Measurements from ENCODE around the gene OR4S1. TPM values are rescaled to one million over a fixed set of nuclear protein-coding genes. Genes with fewer than 3 reads are reported as not detected.
"Not testable (repeated sequence)": the region's sequence is repeated elsewhere in the genome, so short reads cannot be mapped to it uniquely, and the experiment has no call there.

OR4S1 gene, protein sequence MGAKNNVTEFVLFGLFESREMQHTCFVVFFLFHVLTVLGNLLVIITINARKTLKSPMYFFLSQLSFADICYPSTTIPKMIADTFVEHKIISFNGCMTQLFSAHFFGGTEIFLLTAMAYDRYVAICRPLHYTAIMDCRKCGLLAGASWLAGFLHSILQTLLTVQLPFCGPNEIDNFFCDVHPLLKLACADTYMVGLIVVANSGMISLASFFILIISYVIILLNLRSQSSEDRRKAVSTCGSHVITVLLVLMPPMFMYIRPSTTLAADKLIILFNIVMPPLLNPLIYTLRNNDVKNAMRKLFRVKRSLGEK
- polyA plus RNA-seq (ENCODE audit: insufficient read length): not detected

DNA sequence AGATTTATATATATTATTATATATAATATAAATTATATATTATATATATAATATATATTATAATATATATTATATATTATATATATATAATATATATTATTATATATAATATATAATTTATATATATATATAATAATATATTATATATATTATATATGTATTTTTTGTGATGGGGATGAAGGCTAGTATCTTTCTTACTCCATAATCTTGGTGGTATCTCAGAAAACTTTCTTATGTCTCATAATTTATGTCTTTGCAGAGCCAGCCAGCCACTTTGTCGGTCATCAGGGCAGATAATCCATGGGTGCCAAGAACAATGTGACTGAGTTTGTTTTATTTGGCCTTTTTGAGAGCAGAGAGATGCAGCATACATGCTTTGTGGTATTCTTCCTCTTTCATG, at the start of gene OR4S1:
TSS of gene OR4S1 (plus strand) at position 301 of the 400 bp plus-strand sequence. CDS start at position 301, 0 bp downstream.
- DNase-seq (ENCODE audit: low read depth): no peak

DNA sequence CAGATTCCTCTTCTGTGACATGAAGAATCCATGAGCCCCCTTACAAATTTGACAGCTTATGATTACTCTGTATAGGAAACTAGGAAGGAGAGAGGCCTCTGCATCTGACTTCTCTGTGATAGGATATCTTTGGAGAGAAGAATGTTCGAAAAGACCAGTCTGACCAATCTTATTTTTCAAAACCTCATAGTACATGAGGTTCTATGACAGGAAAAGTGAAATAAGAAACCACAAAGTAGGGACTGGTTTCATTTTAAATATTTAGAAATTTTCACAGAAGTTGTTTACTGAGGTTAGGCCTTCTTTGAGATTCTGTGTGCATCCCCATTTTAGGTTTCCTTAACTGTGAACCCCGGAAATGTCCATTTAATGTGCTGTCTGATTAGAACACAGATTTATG, 44.4 kb upstream of the OR4S1 start:
- DNase-seq (ENCODE audit: low read depth): no peak

DNA sequence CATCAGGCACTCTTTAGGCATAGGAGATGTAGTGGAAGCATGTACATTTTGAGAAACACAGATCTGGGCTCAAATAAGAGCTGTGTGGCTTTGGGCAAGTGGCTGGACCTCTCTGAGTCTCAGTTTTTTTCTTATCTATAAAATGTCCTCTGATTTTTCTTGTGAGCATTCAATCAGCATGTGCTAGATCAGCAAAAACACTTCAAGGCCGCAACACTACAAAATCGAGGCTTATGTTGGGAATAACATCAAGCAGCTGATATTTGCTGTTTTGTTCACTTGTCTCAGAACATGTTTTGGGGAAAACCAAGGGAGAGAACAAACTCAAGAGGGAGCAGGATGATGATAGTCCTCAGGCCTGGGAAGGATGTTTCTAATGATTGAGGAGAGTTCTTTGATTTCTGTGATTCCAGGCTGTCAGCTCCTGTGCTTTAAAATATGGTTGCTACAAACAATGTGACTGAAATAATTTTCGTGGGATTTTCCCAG, 42.6 kb upstream of the OR4S1 start, which contains the start of gene OR4X1:
TSS of gene OR4X1 (plus strand) at position 439 of the 489 bp plus-strand sequence. CDS start at position 439, 0 bp downstream.
- no peak for DNase-seq (ENCODE audit: low read depth)

DNA sequence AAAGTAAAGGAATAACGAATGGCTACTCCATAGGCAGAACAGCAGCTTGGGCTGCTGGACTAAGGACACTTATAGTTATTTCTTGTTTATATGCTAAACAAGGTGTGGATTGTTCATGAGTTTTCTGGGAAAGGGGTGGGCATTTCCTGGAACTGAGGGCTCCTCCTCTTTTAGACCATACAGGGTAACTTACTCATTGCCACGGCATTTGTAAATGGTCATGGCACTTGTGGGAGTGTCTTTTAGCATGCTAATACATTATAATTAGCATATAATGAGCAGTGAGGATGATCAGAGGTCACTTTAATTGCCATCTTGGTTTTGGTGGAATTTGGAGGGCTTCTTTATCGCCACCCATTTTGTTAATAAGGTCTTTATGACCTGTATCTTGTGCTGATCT, 35.4 kb upstream of the OR4S1 start:
- DNase-seq (ENCODE audit: low read depth): no peak

DNA sequence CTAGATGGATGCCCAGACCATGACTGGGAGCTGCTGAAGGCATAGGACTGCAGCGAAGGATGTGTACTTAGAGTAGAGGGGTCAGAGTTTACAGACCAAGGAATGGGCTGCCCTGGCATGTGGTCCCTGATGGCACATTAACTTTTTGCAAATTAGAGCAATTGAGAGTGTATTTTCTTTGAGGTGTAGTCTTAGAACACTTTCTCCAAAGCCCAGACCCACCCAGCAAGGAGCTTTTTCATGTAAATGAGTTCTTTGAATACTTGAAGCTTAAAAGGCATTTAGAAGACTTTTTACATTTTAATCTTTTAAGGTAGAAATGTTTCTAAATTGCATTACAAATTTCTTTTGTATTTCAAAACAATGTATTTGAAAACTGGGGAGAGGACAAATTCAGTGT, 33.4 kb upstream of the OR4S1 start:
- DNase-seq (ENCODE audit: low read depth): no peak

DNA sequence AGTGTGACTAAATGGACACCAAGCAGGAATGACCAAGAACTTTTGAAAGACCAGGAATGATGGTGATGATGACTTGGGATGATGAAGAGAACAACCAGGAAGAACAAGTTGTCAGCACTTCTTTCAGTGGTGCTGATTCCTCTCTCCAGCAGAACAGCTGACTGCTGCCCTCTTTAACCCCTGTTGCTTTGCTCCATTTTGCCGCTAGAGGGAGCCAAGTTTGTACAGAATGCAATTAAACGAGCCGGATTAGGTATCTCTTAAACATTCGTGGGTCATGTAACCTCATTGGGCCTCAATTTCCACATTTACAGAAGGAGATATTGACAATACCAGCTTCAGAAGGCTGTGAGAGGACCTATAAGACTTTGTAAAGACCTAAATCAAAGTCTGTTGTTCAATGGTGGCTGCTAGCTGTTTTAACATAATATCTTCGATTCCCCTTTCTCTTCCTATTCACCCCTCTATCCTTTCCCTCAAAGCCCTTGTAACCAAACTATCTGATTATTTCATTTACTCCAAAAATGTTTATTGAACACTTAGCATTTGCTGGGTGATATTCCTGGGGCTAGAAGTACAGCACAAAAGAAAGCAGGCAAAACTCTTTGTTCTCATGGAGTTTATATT, 1.9 kb downstream of the OR4S1 start:
- peak; percentile 0 for DNase-seq (ENCODE audit: low read depth)

DNA sequence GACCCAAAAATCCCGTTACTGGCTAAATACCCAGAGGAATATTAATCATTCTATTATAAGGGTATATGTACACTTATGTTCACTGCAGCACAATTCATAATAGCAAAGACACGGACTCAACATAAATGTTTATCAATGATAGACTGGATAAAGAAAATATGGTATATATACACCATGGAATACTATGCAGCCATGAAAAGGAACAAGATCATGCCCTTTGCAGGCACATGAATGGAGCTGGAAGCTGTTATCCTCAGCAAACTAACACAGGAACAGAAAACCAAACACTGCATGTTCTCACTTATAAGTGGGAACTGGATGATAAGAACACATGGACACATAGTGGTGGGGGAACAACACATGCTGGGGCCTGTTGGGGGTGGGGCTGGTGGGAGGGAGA, 7.6 kb downstream of the OR4S1 start:
- not testable (repeated sequence) for DNase-seq (ENCODE audit: low read depth)

DNA sequence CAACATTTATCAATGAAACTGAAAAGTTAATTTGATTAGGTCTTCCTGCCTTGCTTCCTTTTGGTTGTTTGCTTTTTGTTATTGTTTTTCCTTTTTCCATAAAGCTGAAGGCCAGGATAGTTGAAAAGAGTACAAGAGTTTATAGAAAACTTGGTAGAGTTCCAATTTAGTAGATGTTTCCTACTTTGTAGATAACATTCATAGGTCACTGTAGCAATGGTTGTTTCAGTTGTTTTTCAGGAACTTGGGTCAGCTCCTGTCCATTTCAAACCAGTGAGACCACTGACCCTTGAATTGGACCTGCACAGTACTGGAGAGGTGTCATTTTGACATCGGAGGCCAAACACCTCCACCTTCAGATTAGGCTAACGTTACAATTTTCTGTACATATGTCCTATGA, 13.8 kb downstream of the OR4S1 start:
- not testable (repeated sequence) for DNase-seq (ENCODE audit: low read depth)

DNA sequence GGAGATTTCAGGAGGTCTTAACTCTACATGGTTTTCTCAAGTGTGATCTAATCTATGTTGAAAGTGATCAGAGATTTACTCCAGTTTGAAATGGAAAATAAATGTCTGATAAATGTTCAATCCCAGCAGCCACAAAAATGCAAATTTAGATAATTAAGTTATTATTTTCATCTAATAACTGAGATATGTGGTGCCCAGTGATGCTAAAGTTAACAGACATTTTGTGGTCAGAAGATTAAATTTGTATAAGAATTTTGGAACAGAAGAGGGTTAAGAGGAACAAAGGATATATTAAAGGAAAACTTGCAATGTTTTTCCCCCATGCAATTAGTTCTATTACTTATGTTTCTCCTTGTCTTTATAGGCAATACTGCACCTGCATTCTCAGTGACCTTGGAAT, 18.6 kb downstream of the OR4S1 start, which contains the start of gene OR4C3:
TSS of gene OR4C3 (plus strand) at position 301 of the 400 bp plus-strand sequence. CDS start 102 bp downstream, outside the sequence.
- not testable (repeated sequence) for DNase-seq (ENCODE audit: low read depth)

DNA sequence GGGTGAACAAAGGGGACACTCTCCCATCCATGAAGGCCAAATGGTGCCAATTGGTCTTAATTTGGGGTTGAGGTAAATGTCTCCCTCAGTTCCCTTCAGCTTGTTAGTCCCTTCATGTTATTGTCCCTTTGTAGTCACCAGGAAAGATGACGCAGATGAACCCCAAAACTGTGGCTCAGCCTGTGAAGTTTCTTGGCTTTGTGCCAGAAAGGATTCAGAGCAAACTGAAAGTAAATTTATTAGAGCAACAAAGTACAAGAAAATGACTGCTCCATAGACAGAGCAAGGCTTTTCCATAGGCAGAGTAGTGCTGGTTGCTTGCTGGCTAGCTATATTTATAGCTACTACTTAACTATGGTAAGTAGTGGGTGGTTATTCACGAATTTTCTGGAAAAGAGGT, 35.4 kb downstream of the OR4S1 start:
- DNase-seq (ENCODE audit: low read depth): no peak

DNA sequence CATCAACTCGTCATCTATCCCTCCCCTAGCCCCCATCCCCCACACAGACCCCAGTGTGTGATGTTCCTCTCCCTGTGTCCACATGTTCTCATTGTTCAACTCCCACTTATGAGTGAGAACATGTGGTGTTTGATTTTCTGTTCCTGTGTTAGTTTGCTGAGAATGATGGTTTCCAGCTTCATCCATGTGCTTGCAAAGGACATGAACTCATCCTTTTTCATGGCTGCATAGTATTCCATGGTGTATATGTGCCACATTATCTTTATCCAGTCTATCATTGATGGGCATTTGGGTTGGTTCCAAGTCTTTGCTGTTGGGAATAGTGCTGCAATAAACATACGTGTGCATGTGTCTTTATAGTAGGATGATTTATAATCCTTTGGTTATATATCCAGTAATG, 36.5 kb downstream of the OR4S1 start:
- DNase-seq (ENCODE audit: low read depth): not testable (repeated sequence)

DNA sequence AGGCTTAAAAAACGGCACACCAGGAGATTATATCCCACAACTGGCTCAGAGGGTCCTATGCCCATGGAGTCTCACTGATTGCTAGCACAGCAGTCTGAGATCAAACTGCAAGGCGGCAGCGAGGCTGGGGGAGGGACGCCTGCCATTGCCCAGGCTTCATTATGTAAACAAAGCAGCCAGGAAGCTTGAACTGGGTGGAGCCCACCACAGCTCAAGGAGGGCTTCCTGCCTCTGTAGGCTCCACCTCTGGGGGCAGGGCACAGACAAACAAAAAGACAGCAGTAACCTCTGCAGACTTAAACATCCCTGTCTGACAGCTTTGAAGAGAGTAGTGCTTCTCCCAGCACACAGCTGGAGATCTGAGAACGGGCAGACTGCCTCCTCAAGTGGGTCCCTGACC, 40.3 kb downstream of the OR4S1 start:
- DNase-seq (ENCODE audit: low read depth): not testable (repeated sequence)

DNA sequence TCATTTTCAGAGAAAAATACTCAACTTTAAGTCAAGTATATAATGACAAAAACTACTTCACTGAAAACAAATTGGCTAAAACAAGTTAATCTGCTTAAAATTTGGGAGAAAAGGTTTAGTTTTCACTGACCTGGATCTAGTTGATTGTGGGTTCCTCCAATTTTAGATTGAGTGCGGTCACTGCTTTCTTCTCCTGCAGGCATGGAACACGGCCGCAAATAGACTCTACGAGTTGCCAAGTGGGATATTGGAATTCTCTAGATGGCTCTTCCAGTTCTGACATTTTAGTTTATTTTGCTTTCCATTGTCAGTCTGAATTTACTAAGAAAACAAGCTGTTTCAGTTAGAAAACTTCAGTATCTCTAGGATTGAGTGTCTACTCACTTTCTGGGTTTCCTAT, 48.0 kb downstream of the OR4S1 start:
- no peak for DNase-seq (ENCODE audit: low read depth)

DNA sequence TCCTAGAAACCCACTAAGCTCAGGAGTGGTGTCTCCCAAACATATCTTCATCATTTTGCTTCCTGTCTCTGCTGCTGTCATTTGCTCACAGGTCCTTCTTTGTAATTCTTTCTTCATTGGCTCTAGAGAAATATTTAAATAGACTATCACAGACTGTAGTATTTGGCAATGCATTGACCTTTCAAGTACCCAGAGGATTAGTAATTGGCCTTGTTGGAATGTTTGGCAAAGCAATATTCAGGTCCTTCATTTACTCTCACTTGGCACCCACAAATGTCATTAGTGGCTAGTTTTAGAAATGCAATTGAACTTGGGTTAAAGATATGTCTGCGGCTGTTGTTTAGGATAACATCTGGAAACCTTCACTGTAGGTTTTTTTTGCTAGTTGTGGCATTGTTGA, 48.7 kb downstream of the OR4S1 start:
- no peak for DNase-seq (ENCODE audit: low read depth)

Other genes starting within 250 kb of the OR4S1 start
- not detected for gene OR4B1, start 89.4 kb upstream of the OR4S1 start, polyA plus RNA-seq (ENCODE audit: insufficient read length)
- not detected for gene OR4X2, start 61.1 kb upstream of the OR4S1 start, polyA plus RNA-seq (ENCODE audit: insufficient read length)
- gene OR4X1, start 42.4 kb upstream of the OR4S1 start, polyA plus RNA-seq (ENCODE audit: insufficient read length): not detected
- not detected for gene OR4C3, start 18.7 kb downstream of the OR4S1 start, polyA plus RNA-seq (ENCODE audit: insufficient read length)
- gene OR4C5, start 60.2 kb downstream of the OR4S1 start, polyA plus RNA-seq (ENCODE audit: insufficient read length): not detected
- not detected for gene OR4A47, start 182.6 kb downstream of the OR4S1 start, polyA plus RNA-seq (ENCODE audit: insufficient read length)

All from forelimb muscle (tissue), 1 donor.